ENCODE measurements around the gene GALNT2. TPM values are rescaled to one million over a fixed set of nuclear protein-coding genes. Genes with fewer than 3 reads are reported as not detected.

Gene GALNT2
- total and polyA plus RNA-seq, 9 of the 15 experiments (the other 6 are each of a cell fraction or from before 2014, with no cell fraction given), result 1.6 to 106 (median 51.9) TPM

GRCh38 chr1:230067871-230068620, 1.0 kb downstream of the GALNT2 start (continued):
- TF ChIP-seq, protein P1, sequence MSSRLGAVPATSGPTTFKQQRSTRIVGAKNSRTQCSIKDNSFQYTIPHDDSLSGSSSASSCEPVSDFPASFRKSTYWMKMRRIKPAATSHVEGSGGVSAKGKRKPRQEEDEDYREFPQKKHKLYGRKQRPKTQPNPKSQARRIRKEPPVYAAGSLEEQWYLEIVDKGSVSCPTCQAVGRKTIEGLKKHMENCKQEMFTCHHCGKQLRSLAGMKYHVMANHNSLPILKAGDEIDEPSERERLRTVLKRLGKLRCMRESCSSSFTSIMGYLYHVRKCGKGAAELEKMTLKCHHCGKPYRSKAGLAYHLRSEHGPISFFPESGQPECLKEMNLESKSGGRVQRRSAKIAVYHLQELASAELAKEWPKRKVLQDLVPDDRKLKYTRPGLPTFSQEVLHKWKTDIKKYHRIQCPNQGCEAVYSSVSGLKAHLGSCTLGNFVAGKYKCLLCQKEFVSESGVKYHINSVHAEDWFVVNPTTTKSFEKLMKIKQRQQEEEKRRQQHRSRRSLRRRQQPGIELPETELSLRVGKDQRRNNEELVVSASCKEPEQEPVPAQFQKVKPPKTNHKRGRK (tag; IDR thresholded peaks at IDR 0.05), result no peak
- no peak for TF ChIP-seq CHD2 (IDR thresholded peaks at IDR 0.05; ENCODE audit: low read depth, low read length)
- peak; percentile 32 to 37; a peak in 3 of 4 replicates for TF ChIP-seq RAD21 (CRISPR knock-in tag; conservative IDR thresholded peaks at IDR 0.05 in 1 of 2, IDR thresholded peaks at IDR 0.05 in 1 of 2)
- peak; percentile 43; the same call in 1 of the 2 replicates for TF ChIP-seq E2F1 (CRISPR knock-in tag; IDR thresholded peaks at IDR 0.05)
- no peak for TF ChIP-seq SNAPC5 (CRISPR knock-in tag; IDR thresholded peaks at IDR 0.05)
- no peak for TF ChIP-seq SMAD1 (IDR thresholded peaks at IDR 0.05; ENCODE audit: low read depth, low read length, partially characterized antibody)
- TF ChIP-seq, protein P2, sequence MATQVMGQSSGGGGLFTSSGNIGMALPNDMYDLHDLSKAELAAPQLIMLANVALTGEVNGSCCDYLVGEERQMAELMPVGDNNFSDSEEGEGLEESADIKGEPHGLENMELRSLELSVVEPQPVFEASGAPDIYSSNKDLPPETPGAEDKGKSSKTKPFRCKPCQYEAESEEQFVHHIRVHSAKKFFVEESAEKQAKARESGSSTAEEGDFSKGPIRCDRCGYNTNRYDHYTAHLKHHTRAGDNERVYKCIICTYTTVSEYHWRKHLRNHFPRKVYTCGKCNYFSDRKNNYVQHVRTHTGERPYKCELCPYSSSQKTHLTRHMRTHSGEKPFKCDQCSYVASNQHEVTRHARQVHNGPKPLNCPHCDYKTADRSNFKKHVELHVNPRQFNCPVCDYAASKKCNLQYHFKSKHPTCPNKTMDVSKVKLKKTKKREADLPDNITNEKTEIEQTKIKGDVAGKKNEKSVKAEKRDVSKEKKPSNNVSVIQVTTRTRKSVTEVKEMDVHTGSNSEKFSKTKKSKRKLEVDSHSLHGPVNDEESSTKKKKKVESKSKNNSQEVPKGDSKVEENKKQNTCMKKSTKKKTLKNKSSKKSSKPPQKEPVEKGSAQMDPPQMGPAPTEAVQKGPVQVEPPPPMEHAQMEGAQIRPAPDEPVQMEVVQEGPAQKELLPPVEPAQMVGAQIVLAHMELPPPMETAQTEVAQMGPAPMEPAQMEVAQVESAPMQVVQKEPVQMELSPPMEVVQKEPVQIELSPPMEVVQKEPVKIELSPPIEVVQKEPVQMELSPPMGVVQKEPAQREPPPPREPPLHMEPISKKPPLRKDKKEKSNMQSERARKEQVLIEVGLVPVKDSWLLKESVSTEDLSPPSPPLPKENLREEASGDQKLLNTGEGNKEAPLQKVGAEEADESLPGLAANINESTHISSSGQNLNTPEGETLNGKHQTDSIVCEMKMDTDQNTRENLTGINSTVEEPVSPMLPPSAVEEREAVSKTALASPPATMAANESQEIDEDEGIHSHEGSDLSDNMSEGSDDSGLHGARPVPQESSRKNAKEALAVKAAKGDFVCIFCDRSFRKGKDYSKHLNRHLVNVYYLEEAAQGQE (IDR thresholded peaks at IDR 0.05; ENCODE audit: borderline replicate concordance), result no peak
- TF ChIP-seq, protein P2 (CRISPR knock-in tag; IDR thresholded peaks at IDR 0.05; ENCODE audit: low read depth), result 0 out of 2 replicates have a peak, but pooled peaks have one; percentile 34
- TF ChIP-seq KDM1A (IDR thresholded peaks at IDR 0.05), result no peak
- TF ChIP-seq ZNF197 (CRISPR knock-in tag; IDR thresholded peaks at IDR 0.05; ENCODE audit: low read depth), result no peak
- no peak for TF ChIP-seq SRSF1 (IDR thresholded peaks at IDR 0.05; ENCODE audit: low read depth, low read length)
- TF ChIP-seq RHOXF2B (CRISPR knock-in tag; conservative IDR thresholded peaks at IDR 0.05), result no peak
- TF ChIP-seq, protein P3, sequence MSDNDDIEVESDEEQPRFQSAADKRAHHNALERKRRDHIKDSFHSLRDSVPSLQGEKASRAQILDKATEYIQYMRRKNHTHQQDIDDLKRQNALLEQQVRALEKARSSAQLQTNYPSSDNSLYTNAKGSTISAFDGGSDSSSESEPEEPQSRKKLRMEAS (CRISPR knock-in tag; IDR thresholded peaks at IDR 0.05), result peak; percentile 89
- no peak for TF ChIP-seq RUNX1 (IDR thresholded peaks at IDR 0.05; ENCODE audit: low read depth)
- TF ChIP-seq RBM34 (IDR thresholded peaks at IDR 0.05; ENCODE audit: borderline replicate concordance, insufficient read depth, low read length), result no peak
- no peak for TF ChIP-seq MIER1 (IDR thresholded peaks at IDR 0.05; ENCODE audit: low read depth)

Measured in K562 (cell line).